Skeletal muscle cell (primary cell): ENCODE measurements around the gene APLP2.

Experiments
- DNase-seq: peaks from one replicate; pipeline ENCODE4 v3.0.0-alpha.2; 2010; ENCODE audit warnings: low read depth
- H3K4me3 ChIP-seq: 2 replicates; pipeline ENCODE4 v1.5.1; 2011; ENCODE audit warnings: low read depth, mild to moderate bottlenecking, control low read depth, low read length, moderate library complexity

Gene APLP2

GRCh38 chr11:130052567-130052966 is 17.1 kb upstream of the APLP2 start:
- H3K4me3 ChIP-seq, result no peak overlapping the region
- DNase-seq, result no peak

GRCh38 chr11:130054966-130055365 is 14.7 kb upstream of the APLP2 start:
- DNase-seq, result no peak
- no peak overlapping the region for H3K4me3 ChIP-seq

- no peak overlapping the region for H3K4me3 ChIP-seq
- DNase-seq, result no peak
Observed at GRCh38 chr11:130055617-130056016, 14.1 kb upstream of the APLP2 start.

- no peak for DNase-seq
- no peak overlapping the region for H3K4me3 ChIP-seq
Observed at GRCh38 chr11:130061017-130061416, 8.7 kb upstream of the APLP2 start.

GRCh38 chr11:130062026-130062425 is 7.7 kb upstream of the APLP2 start:
- H3K4me3 ChIP-seq, result no peak overlapping the region
- no peak for DNase-seq

- DNase-seq, result no peak
- H3K4me3 ChIP-seq, result no peak overlapping the region
Observed at GRCh38 chr11:130063451-130063850, 6.2 kb upstream of the APLP2 start.

GRCh38 chr11:130064596-130064995 is 5.1 kb upstream of the APLP2 start:
- no peak overlapping the region for H3K4me3 ChIP-seq
- DNase-seq, result no peak

GRCh38 chr11:130066338-130066737 is 3.4 kb upstream of the APLP2 start:
- no peak overlapping the region for H3K4me3 ChIP-seq
- no peak for DNase-seq

GRCh38 chr11:130068546-130068985 is 1.1 kb upstream of the APLP2 start:
- H3K4me3 ChIP-seq, result peak overlapping the region; percentile 69
- DNase-seq, result no peak

GRCh38 chr11:130068986-130069658 is 572 bp upstream of the APLP2 start:
- peak overlapping the region; percentile 69 for H3K4me3 ChIP-seq
- peak; percentile 39 for DNase-seq

- no peak for DNase-seq
- H3K4me3 ChIP-seq, result peak overlapping the region; percentile 69
Observed at GRCh38 chr11:130070109-130070845, 583 bp downstream of the APLP2 start.

GRCh38 chr11:130070846-130071200 is 1.1 kb downstream of the APLP2 start:
- no peak for DNase-seq
- peak overlapping the region; percentile 69 for H3K4me3 ChIP-seq

GRCh38 chr11:130071211-130071712 is 1.6 kb downstream of the APLP2 start:
- peak overlapping the region; percentile 69 for H3K4me3 ChIP-seq
- no peak for DNase-seq

- no peak for DNase-seq
- H3K4me3 ChIP-seq, result no peak overlapping the region
Observed at GRCh38 chr11:130074736-130075135, 5.0 kb downstream of the APLP2 start.

- H3K4me3 ChIP-seq, result no peak overlapping the region
- no peak for DNase-seq
Observed at GRCh38 chr11:130076778-130077481, 7.2 kb downstream of the APLP2 start.

GRCh38 chr11:130077671-130078070 is 8.0 kb downstream of the APLP2 start:
- no peak for DNase-seq

GRCh38 chr11:130078080-130078479 is 8.4 kb downstream of the APLP2 start:
- no peak for DNase-seq
- no peak overlapping the region for H3K4me3 ChIP-seq

More at GRCh38 chr11:130077671-130078070, 8.0 kb downstream of the APLP2 start:
- H3K4me3 ChIP-seq, result no peak overlapping the region

- no peak for DNase-seq
- H3K4me3 ChIP-seq, result no peak overlapping the region
Observed at GRCh38 chr11:130085671-130086290, 16.1 kb downstream of the APLP2 start.

- no peak overlapping the region for H3K4me3 ChIP-seq
- DNase-seq, result no peak
Observed at GRCh38 chr11:130086669-130087068, 17.0 kb downstream of the APLP2 start.
